Neural cell (in vitro differentiated cells): ENCODE results near the gene OR4D9. TPM values are rescaled to one million over a fixed set of nuclear protein-coding genes. Genes with fewer than 3 reads are reported as not detected.
"Not testable (repeated sequence)": the region's sequence is repeated elsewhere in the genome, so short reads cannot be mapped to it uniquely, and the experiment has no call there.

Source experiments
- H2AFZ ChIP-seq: fragments of 200-600, 300-800 bp; sonication (generic), shearing (Covaris generic); 2 replicates; pipeline ENCODE4 v1.6.0; 2014; ENCODE audit warnings: low read depth, mild to moderate bottlenecking, antibody characterized with exemption, low read length, moderate library complexity
- H3F3A ChIP-seq: fragments of 200-600 bp; shearing (Covaris generic); 2 replicates; pipeline ENCODE4 v1.6.1; 2016; ENCODE audit warnings: mild to moderate bottlenecking, moderate library complexity, mixed read lengths, antibody characterized with exemption, low read length; ENCODE audit not compliant: insufficient read depth, poor library complexity, severe bottlenecking
- H3K27ac ChIP-seq: fragments of 200-600, 300-800 bp; sonication (generic), shearing (Covaris generic); 2 replicates; pipeline ENCODE4 v1.5.1; 2014; ENCODE audit warnings: mild to moderate bottlenecking, low read length, moderate library complexity
- H3K27me3 ChIP-seq: fragments of 300-800, 200-600 bp; sonication (generic), shearing (Covaris generic); 2 replicates; pipeline ENCODE4 v1.6.0; 2014; ENCODE audit warnings: mild to moderate bottlenecking, low read depth, low read length, moderate library complexity; ENCODE audit not compliant: insufficient read depth
- H3K36me3 ChIP-seq: fragments of 300-800, 200-600 bp; sonication (generic), shearing (Covaris generic); 2 replicates; pipeline ENCODE4 v1.5.1; 2014; ENCODE audit warnings: mild to moderate bottlenecking, antibody characterized with exemption, low read length, moderate library complexity; ENCODE audit not compliant: insufficient read depth
- H3K4me2 ChIP-seq: fragments of 300-800, 200-600 bp; sonication (generic), shearing (Covaris generic); 2 replicates; pipeline ENCODE4 v1.6.0; 2014; ENCODE audit warnings: mild to moderate bottlenecking, low read length
- H3K4me3 ChIP-seq: fragments of 300-800, 200-600 bp; sonication (generic), shearing (Covaris generic); 2 replicates; pipeline ENCODE4 v1.5.1; 2014; ENCODE audit warnings: mild to moderate bottlenecking, low read length, moderate library complexity
- H3K79me2 ChIP-seq: fragments of 200-600 bp; shearing (Covaris generic); replicated peaks from 2 replicates; pipeline ENCODE4 v1.6.0; 2014; ENCODE audit warnings: mild to moderate bottlenecking, low read length, moderate library complexity; ENCODE audit not compliant: insufficient read depth
- H3K9ac ChIP-seq: fragments of 300-800, 200-600 bp; sonication (generic), shearing (Covaris generic); 2 replicates; pipeline ENCODE4 v1.6.1; 2016; ENCODE audit warnings: mild to moderate bottlenecking, low read length, mixed read lengths
- H3K9me2 ChIP-seq: fragments of 200-600 bp; shearing (Covaris generic); 2 replicates; pipeline ENCODE4 v1.6.1; 2016; ENCODE audit warnings: mild to moderate bottlenecking, low read length, mixed read lengths; ENCODE audit not compliant: insufficient read depth
- H3K9me3 ChIP-seq: fragments of 200-600, 300-800 bp; sonication (generic), shearing (Covaris generic); 2 replicates; pipeline ENCODE4 v1.6.1; 2016; ENCODE audit warnings: mild to moderate bottlenecking, mixed run types, low read length, moderate library complexity, mixed read lengths
- H4K20me1 ChIP-seq: fragments of 200-600 bp; shearing (Covaris generic); 2 replicates; pipeline ENCODE4 v1.6.1; 2016; ENCODE audit warnings: mild to moderate bottlenecking, mixed run types; ENCODE audit not compliant: insufficient read depth
- EP300 ChIP-seq: fragments of 450-650 bp; conservative IDR thresholded peaks from 2 replicates; pipeline ENCODE4 v1.6.1; 2014; ENCODE audit warnings: antibody characterized with exemption, mild to moderate bottlenecking, moderate library complexity; ENCODE audit not compliant: poor library complexity, severe bottlenecking
- EZH2 ChIP-seq: fragments of 200-600, 300-800 bp; shearing (Covaris generic), sonication (generic); IDR thresholded peaks from 2 replicates; pipeline ENCODE4 v1.6.1; 2014; ENCODE audit warnings: antibody characterized with exemption, low read length, borderline replicate concordance, mild to moderate bottlenecking; ENCODE audit not compliant: insufficient read depth, poor library complexity, severe bottlenecking
- MXI1 ChIP-seq: fragments of 450-650 bp; conservative IDR thresholded peaks from 2 replicates; pipeline ENCODE4 v1.6.1; 2014; ENCODE audit warnings: antibody characterized with exemption, mild to moderate bottlenecking; ENCODE audit not compliant: poor library complexity, severe bottlenecking
- POLR2AphosphoS5 ChIP-seq: IDR thresholded peaks from 2 replicates; pipeline ENCODE4 v1.6.1; 2012
- RAD21 ChIP-seq: fragments of 450-650 bp; conservative IDR thresholded peaks from 2 replicates; pipeline ENCODE4 v1.6.1; 2014; ENCODE audit warnings: antibody characterized with exemption, mild to moderate bottlenecking, moderate library complexity
- REST ChIP-seq: IDR thresholded peaks from 2 replicates; pipeline ENCODE4 v1.6.1; 2012; ENCODE audit warnings: borderline replicate concordance
- SMC3 ChIP-seq: fragments of 450-650 bp; conservative IDR thresholded peaks from 2 replicates; pipeline ENCODE4 v1.6.1; 2014; ENCODE audit warnings: antibody characterized with exemption, mild to moderate bottlenecking, moderate library complexity; ENCODE audit not compliant: poor library complexity
- TAF1 ChIP-seq: IDR thresholded peaks from 2 replicates; pipeline ENCODE4 v1.6.1; 2012; ENCODE audit warnings: low read depth
- polyA plus RNA-seq: library from polyadenylated mRNA; depleted of rRNA; stranded (reverse); fragments of >200 nt; gene quantifications from 2 replicates; pipeline ENCODE4 v1.2.3, GENCODE V29; 2014
- TF ChIP-seq, protein P1 (sequence below): fragments of 450-650 bp; IDR thresholded peaks from 2 replicates; pipeline ENCODE4 v1.5.1; 2014; ENCODE audit warnings: antibody characterized with exemption, mild to moderate bottlenecking, moderate library complexity; ENCODE audit not compliant: poor library complexity, severe bottlenecking

Gene OR4D9
- polyA plus RNA-seq, 1 donor from 2014 or later = not detected

GRCh38 chr11:59534676-59535075 lies 23.3 kb downstream of the OR4D9 start:
- H3K79me2 ChIP-seq = no peaks in the 10 kb centered on the region
- no peak overlapping the region for H3K4me2 ChIP-seq
- H3K4me3 ChIP-seq = no peak overlapping the region
- H3K36me3 ChIP-seq = no peaks in the 10 kb centered on the region
- no peaks in the 10 kb centered on the region for H3K27me3 ChIP-seq
- no peaks in the 10 kb centered on the region for H3K9me2 ChIP-seq
- H4K20me1 ChIP-seq = no peaks in the 10 kb centered on the region
- no peak overlapping the region for H2AFZ ChIP-seq
- no peak overlapping the region for H3K27ac ChIP-seq
- TF ChIP-seq, protein P1, sequence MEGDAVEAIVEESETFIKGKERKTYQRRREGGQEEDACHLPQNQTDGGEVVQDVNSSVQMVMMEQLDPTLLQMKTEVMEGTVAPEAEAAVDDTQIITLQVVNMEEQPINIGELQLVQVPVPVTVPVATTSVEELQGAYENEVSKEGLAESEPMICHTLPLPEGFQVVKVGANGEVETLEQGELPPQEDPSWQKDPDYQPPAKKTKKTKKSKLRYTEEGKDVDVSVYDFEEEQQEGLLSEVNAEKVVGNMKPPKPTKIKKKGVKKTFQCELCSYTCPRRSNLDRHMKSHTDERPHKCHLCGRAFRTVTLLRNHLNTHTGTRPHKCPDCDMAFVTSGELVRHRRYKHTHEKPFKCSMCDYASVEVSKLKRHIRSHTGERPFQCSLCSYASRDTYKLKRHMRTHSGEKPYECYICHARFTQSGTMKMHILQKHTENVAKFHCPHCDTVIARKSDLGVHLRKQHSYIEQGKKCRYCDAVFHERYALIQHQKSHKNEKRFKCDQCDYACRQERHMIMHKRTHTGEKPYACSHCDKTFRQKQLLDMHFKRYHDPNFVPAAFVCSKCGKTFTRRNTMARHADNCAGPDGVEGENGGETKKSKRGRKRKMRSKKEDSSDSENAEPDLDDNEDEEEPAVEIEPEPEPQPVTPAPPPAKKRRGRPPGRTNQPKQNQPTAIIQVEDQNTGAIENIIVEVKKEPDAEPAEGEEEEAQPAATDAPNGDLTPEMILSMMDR = no peak
- TF ChIP-seq RAD21 (no peak), MXI1 (no peak), SMC3 (no peak)
- H3F3A ChIP-seq = no peaks in the 10 kb centered on the region
- H3K9ac ChIP-seq = no peak overlapping the region
- H3K9me3 ChIP-seq = no peaks in the 10 kb centered on the region

DNA sequence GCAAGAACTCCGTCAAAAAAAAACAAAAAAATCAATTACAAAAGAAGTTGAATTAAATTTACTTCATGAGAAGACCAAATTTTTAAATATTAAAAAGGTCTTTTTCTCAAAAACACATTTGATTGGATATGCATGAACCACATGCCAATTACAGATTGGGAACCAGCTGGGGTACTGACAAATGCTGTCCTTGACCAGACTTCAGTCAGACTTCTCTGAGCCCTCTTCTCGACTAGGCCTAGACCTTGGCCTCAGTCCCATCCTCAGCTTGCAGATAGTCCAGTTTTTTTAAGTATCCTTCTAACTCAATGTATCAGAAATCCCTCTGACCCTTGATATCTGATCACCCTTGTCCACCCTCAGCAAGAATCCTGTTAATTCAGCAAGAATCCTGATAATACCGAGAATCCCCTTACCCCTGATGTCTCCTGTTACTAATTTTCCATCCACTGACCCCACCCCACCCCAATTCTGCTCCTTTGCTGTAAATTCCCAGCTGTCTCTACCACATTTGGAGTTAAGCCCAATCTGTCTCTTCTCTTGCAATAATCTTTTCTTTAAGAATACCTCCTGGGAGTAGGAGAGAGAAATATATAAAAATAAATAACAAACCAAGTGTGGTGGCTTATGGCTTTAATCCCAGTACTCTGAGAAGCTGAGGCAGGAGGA lies 30.9 kb downstream of the OR4D9 start:
- H3K9me2 ChIP-seq = no peaks in the 10 kb centered on the region
- H4K20me1 ChIP-seq = no peaks in the 10 kb centered on the region
- no peak overlapping the region for H2AFZ ChIP-seq
- no peak overlapping the region for H3K4me2 ChIP-seq
- TF ChIP-seq POLR2AphosphoS5 (no peak), RAD21 (no peak), TAF1 (no peak), MXI1 (no peak), SMC3 (no peak), EZH2 (no peak), REST (no peak), EP300 (no peak)
- TF ChIP-seq, protein P1 = no peak
- no peaks in the 10 kb centered on the region for H3K79me2 ChIP-seq
- H3F3A ChIP-seq = no peaks in the 10 kb centered on the region
- no peak overlapping the region for H3K27ac ChIP-seq
- H3K27me3 ChIP-seq = no peaks in the 10 kb centered on the region
- H3K4me3 ChIP-seq = no peak overlapping the region
- H3K9ac ChIP-seq = no peak overlapping the region
- H3K9me3 ChIP-seq = no peaks in the 10 kb centered on the region
- H3K36me3 ChIP-seq = no peaks in the 10 kb centered on the region

GRCh38 chr11:59543713-59544112 lies 32.4 kb downstream of the OR4D9 start:
- H3K4me3 ChIP-seq, H3K79me2 ChIP-seq, H3K36me3 ChIP-seq, H3K9me3 ChIP-seq, H3K27me3 ChIP-seq, H3K9ac ChIP-seq, H4K20me1 ChIP-seq, H3K9me2 ChIP-seq, H3F3A ChIP-seq, H3K27ac ChIP-seq, H3K4me2 ChIP-seq, H2AFZ ChIP-seq: not testable (repeated sequence)
